ENCODE measurements around the gene XPC.

DNA sequence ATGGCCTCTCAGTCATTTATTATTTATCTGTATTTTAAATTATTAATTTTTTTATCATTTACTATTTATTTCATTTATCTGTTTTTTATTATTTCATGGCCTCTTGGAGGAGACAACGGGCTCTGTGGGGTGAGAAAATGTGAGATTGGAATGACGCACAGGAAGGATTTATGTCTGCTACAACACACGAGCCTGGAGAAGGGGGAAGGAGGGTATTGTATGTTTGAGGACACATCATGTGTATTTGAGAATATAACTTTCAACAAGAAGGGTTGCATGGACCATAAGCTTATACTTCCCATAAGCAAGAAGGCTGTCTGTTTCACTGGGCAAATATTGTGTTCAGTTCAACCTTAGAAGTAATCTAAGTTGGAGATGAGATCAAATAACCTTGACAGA lies 31.9 kb upstream of the XPC start:
- no peak for TF ChIP-seq POLR2A (IDR thresholded peaks at IDR 0.05)
- TF ChIP-seq CTCF (IDR thresholded peaks at IDR 0.05): no peak
- TF ChIP-seq POLR2AphosphoS5 (IDR thresholded peaks at IDR 0.05): no peak
